ENCODE data around the gene CAPN14. TPM values are rescaled to one million over a fixed set of nuclear protein-coding genes. Genes with fewer than 3 reads are reported as not detected.

CAPN14 gene
- total and polyA plus RNA-seq, 2 of the 4 experiments (the other 2 are of a cell fraction) = under 0.01 to 0.09 TPM

GRCh38 chr2:31151501-31151900 is 65.8 kb downstream of the CAPN14 start:
- WGBS, 2 experiments (ENCODE audit: extremely low coverage in 2 of 2, insufficient read length in 1 of 2) = 20% methylated on average over 1 of the region's 6 CpGs; no CpG with 5 or more reads in 1 of the 2 experiments
- Histone ChIP-seq H2AK9ac (replicated peaks; ENCODE audit: low read depth, low read length, poor library complexity) (no peak overlapping the region), H3K9me1 (ENCODE audit: insufficient read depth, low read length) (no peaks in the 10 kb centered on the region), H3K9ac (ENCODE audit: low read depth, low read length) (no peak overlapping the region), H3K9me3 (ENCODE audit: control insufficient read depth, insufficient read depth, low read length) (no peaks in the 10 kb centered on the region), H4K20me1 (ENCODE audit: insufficient read depth, low read length) (no peaks in the 10 kb centered on the region), H3K27ac (ENCODE audit: insufficient read depth, low read length) (no peak overlapping the region), H2BK5ac (ENCODE audit: low read depth, low read length, poor library complexity, severe bottlenecking) (no peak overlapping the region), H2BK20ac (ENCODE audit: low read depth, low read length) (no peak overlapping the region), H4K8ac (ENCODE audit: low read depth in 2 of 2, low read length in 2 of 2) (no peak overlapping the region), H3K4me3 (ENCODE audit: insufficient read depth, low read depth, low read length) (no peak overlapping the region), H3K79me1 (ENCODE audit: low read depth in 1 of 2, low read length in 2 of 2) (no peaks in the 10 kb centered on the region), H2BK120ac (ENCODE audit: low read depth, low read length) (no peak overlapping the region), H3K4me1 (ENCODE audit: control insufficient read depth, insufficient read depth, low read length) (no peaks in the 10 kb centered on the region), H3K23ac (ENCODE audit: low read depth, low read length) (no peak overlapping the region), H3K4me2 (ENCODE audit: low read depth, low read length) (no peak overlapping the region), H3K27me3 (ENCODE audit: control insufficient read depth, insufficient read depth, low read length) (peaks cover 3% of the 10 kb centered on the region; the same call in 1 of the 2 replicates), H3K4ac (ENCODE audit: low read depth, low read length) (no peak overlapping the region), H2AFZ (replicated peaks; ENCODE audit: low read length, poor library complexity) (no peak overlapping the region), H3K56ac (ENCODE audit: extremely low read depth, insufficient read depth, low read length) (no peak overlapping the region), H4K91ac (ENCODE audit: insufficient read depth, low read depth, low read length) (no peak overlapping the region), H3K14ac (replicated peaks; ENCODE audit: low read depth, low read length) (no peak overlapping the region), H3K36me3 (ENCODE audit: control insufficient read depth, insufficient read depth, low read length) (no peaks in the 10 kb centered on the region), H4K5ac (ENCODE audit: low read depth, low read length) (no peak overlapping the region), H3K18ac (ENCODE audit: low read depth, low read length) (no peak overlapping the region), H2AK5ac (ENCODE audit: low read depth, low read length) (no peak overlapping the region), H2BK15ac (ENCODE audit: low read depth, low read length) (no peak overlapping the region)
- CTCF ChIA-PET = no interaction called here
- dilution Hi-C loops (cut with HindIII; ENCODE audit: low sequenced_read_pairs, unreplicated experiment) = no loop called here
- no peak for DNase-seq
- intact Hi-C loops (cut with micrococcal nuclease) = no loop called here
- no peak for ATAC-seq (ENCODE audit: low read depth)
- in situ Hi-C loops (cut with MboI; ENCODE audit: low sequenced_read_pairs) = loop anchor here (25.0 kb wide), 1 partner anchor 989 kb away; no protein-coding TSS in a partner anchor
- POLR2A ChIA-PET (ENCODE audit: unreplicated experiment) = no interaction called here
- BruUV-seq (replicated peaks) = no TSS peak
- TF ChIP-seq BHLHE40 (IDR thresholded peaks at IDR 0.05; ENCODE audit: low read depth, low read length) = no peak
- no peak for TF ChIP-seq RCOR1 (IDR thresholded peaks at IDR 0.05; ENCODE audit: insufficient replicate concordance, low read length)
- TF ChIP-seq CTCF (conservative IDR thresholded peaks at IDR 0.05; ENCODE audit: low read depth, low read length) = 0 out of 2 replicates have a peak, but pooled peaks have one; percentile 4
